HepG2 (cell line): ENCODE data around the gene PTPRN. TPM values are rescaled to one million over a fixed set of nuclear protein-coding genes. Genes with fewer than 3 reads are reported as not detected.
A peak's percentile ranks its signal among the peaks of the same experiment; 100 is the strongest.

Source experiments
- HOXD1 ChIP-seq: sonication (generic); formaldehyde crosslinking; IDR thresholded peaks from 2 replicates; pipeline ENCODE4 v1.5.0; 2020; ENCODE audit warnings: missing genetic modification reagents
- MYNN ChIP-seq: sonication (generic); formaldehyde crosslinking; IDR thresholded peaks from 2 replicates; pipeline ENCODE4 v1.4.0; 2020; ENCODE audit warnings: mild to moderate bottlenecking, low read depth, missing genetic modification reagents
- NFYB ChIP-seq: sonication (generic); formaldehyde crosslinking; IDR thresholded peaks from 2 replicates; pipeline ENCODE4 v1.4.0; 2020; ENCODE audit warnings: missing genetic modification reagents
- PRDM15 ChIP-seq: sonication (generic); formaldehyde crosslinking; IDR thresholded peaks from 2 replicates; pipeline ENCODE4 v1.4.0; 2020; ENCODE audit warnings: missing genetic modification reagents
- RARG ChIP-seq: sonication (generic); formaldehyde crosslinking; IDR thresholded peaks from 2 replicates; pipeline ENCODE4 v1.4.0; 2020; ENCODE audit warnings: low read depth, mild to moderate bottlenecking, missing genetic modification reagents
- SNAPC5 ChIP-seq: sonication (generic); formaldehyde crosslinking; IDR thresholded peaks from 2 replicates; pipeline ENCODE4 v1.8.1; 2023; ENCODE audit warnings: mild to moderate bottlenecking, missing genetic modification reagents, borderline replicate concordance
- THYN1 ChIP-seq: sonication (generic); formaldehyde crosslinking; IDR thresholded peaks from 2 replicates; pipeline ENCODE4 v1.8.1; 2023; ENCODE audit warnings: low read depth, mild to moderate bottlenecking, moderate library complexity, missing genetic modification reagents, borderline replicate concordance
- YY1 ChIP-seq: IDR thresholded peaks from 2 replicates; pipeline ENCODE4 v1.6.1; 2011; ENCODE audit warnings: low read length, low read depth, moderate library complexity, mild to moderate bottlenecking; ENCODE audit not compliant: insufficient read depth, insufficient replicate concordance
- ZFP36L2 ChIP-seq: sonication (generic); formaldehyde crosslinking; IDR thresholded peaks from 2 replicates; pipeline ENCODE4 v1.4.0; 2020; ENCODE audit warnings: missing genetic modification reagents
- ZNF3 ChIP-seq: IDR thresholded peaks from 2 replicates; pipeline ENCODE4 v1.7.0; 2017; ENCODE audit warnings: inconsistent platforms
- ZNF337 ChIP-seq: sonication (generic); formaldehyde crosslinking; IDR thresholded peaks from 2 replicates; pipeline ENCODE4 v1.5.1; 2020; ENCODE audit warnings: missing genetic modification reagents, low read depth, mild to moderate bottlenecking, borderline replicate concordance
- ZNF414 ChIP-seq: sonication (generic); formaldehyde crosslinking; IDR thresholded peaks from 2 replicates; pipeline ENCODE4 v1.5.0; 2020; ENCODE audit warnings: missing genetic modification reagents
- ZNF556 ChIP-seq: sonication (generic); formaldehyde crosslinking; IDR thresholded peaks from 2 replicates; pipeline ENCODE4 v1.4.0; 2020; ENCODE audit warnings: mild to moderate bottlenecking, missing genetic modification reagents, borderline replicate concordance
- ZNF572 ChIP-seq: sonication (generic); formaldehyde crosslinking; IDR thresholded peaks from 2 replicates; pipeline ENCODE4 v1.5.1; 2020; ENCODE audit warnings: mild to moderate bottlenecking, missing genetic modification reagents
- ZNF607 ChIP-seq: sonication (generic); formaldehyde crosslinking; IDR thresholded peaks from 2 replicates; pipeline ENCODE4 v1.5.1; 2020; ENCODE audit warnings: missing genetic modification reagents, mild to moderate bottlenecking, borderline replicate concordance
- ZNF609 ChIP-seq: sonication (generic); formaldehyde crosslinking; IDR thresholded peaks from 2 replicates; pipeline ENCODE4 v1.4.0; 2020; ENCODE audit warnings: mild to moderate bottlenecking, missing genetic modification reagents, borderline replicate concordance
- ZNF691 ChIP-seq: sonication (generic); formaldehyde crosslinking; IDR thresholded peaks from 2 replicates; pipeline ENCODE4 v1.4.0; 2020; ENCODE audit warnings: missing genetic modification reagents, low read depth, mild to moderate bottlenecking, borderline replicate concordance
- polyA plus RNA-seq, 8 experiments: library from polyadenylated mRNA; depleted of rRNA in 3 of 8; stranded (reverse) in 7 of 8; unstranded in 1 of 8; fragments of >200 nt; fragmentation: Illumina TruSeq in 4 of 8; extraction: Trizol in 4 of 8; gene quantifications; 2 replicates each; pipeline versions ENCODE4 v1.2.1 to v1.2.3, GENCODE V29; 2011 to 2016; ENCODE audit warnings: low read depth in 4 of 8, missing spikeins in 1 of 8, mixed read lengths in 1 of 8; ENCODE audit not compliant: insufficient read depth in 1 of 8
- total RNA-seq, 5 experiments: library from RNA; depleted of rRNA; stranded (reverse); fragments of >200 nt; fragmentation: Illumina TruSeq; extraction: Trizol; gene quantifications; 2 replicates each; pipeline ENCODE4 v1.2.3, GENCODE V29; 2016; ENCODE audit warnings: low read depth in 1 of 5

Gene PTPRN
- total and polyA plus RNA-seq, 2 of the 13 experiments (the other 11 are each of a cell fraction or from before 2014, with no cell fraction given): 0.26 TPM; not detected in 1

GRCh38 chr2:219245148-219245898 lies 63.9 kb downstream of the PTPRN start, which contains the start of the genes GLB1L and STK16 (continued):
- TF ChIP-seq SNAPC5 (CRISPR knock-in tag): no peak
- TF ChIP-seq PRDM15 (CRISPR knock-in tag): peak; percentile 71; the same call in 1 of the 2 replicates
- TF ChIP-seq NFYB (CRISPR knock-in tag): peak; percentile 9
- peak; percentile 84; the same call in 1 of the 2 replicates for TF ChIP-seq MYNN (CRISPR knock-in tag)
- TF ChIP-seq ZNF3 (CRISPR knock-in tag): 0 out of 2 replicates have a peak, but pooled peaks have one; percentile 19
- TF ChIP-seq ZNF414 (CRISPR knock-in tag): no peak; the same call in 1 of the 2 replicates
- TF ChIP-seq ZNF609 (CRISPR knock-in tag): peak; percentile 77
- peak; percentile 99; the same call in 1 of the 2 replicates for TF ChIP-seq ZNF572 (CRISPR knock-in tag)
- peak; percentile 93 for TF ChIP-seq ZNF556 (CRISPR knock-in tag)
- peak; percentile 63 for TF ChIP-seq YY1
- peak; percentile 86; the same call in 1 of the 2 replicates for TF ChIP-seq ZNF691 (CRISPR knock-in tag)
- TF ChIP-seq ZNF337 (CRISPR knock-in tag): peak; percentile 98
- no peak for TF ChIP-seq RARG (CRISPR knock-in tag)
- TF ChIP-seq HOXD1: peak; percentile 92
- peak; percentile 95 for TF ChIP-seq ZNF607 (CRISPR knock-in tag)
- TF ChIP-seq THYN1 (CRISPR knock-in tag): no peak
- TF ChIP-seq ZFP36L2: no peak
